Endothelial cell of umbilical vein (primary cell): ENCODE data around the gene AKAP6.
A peak's percentile ranks its signal among the peaks of the same experiment; 100 is the strongest.

Source experiments
- EZH2 ChIP-seq: IDR thresholded peaks from 2 replicates; pipeline ENCODE4 v1.6.1; 2012; ENCODE audit warnings: borderline replicate concordance, low read depth, mild to moderate bottlenecking, moderate library complexity, low read length, inconsistent platforms; ENCODE audit not compliant: severe bottlenecking
- FOS ChIP-seq: IDR thresholded peaks from 2 replicates; pipeline ENCODE4 v1.6.1; 2011; ENCODE audit warnings: mild to moderate bottlenecking, low read length, moderate library complexity, borderline replicate concordance; ENCODE audit not compliant: insufficient read depth
- GATA2 ChIP-seq: IDR thresholded peaks from 2 replicates; pipeline ENCODE4 v1.7.0; 2011; ENCODE audit warnings: low read depth, mild to moderate bottlenecking, moderate library complexity, mixed read lengths, low read length; ENCODE audit not compliant: insufficient read length, insufficient read depth
- MYC ChIP-seq: IDR thresholded peaks from one replicate; pipeline ENCODE4 v1.6.1; 2011; ENCODE audit warnings: mild to moderate bottlenecking, low read depth, low read length
- POLR2A ChIP-seq: IDR thresholded peaks from 2 replicates; pipeline ENCODE4 v1.6.1; 2012; ENCODE audit warnings: low read depth, mild to moderate bottlenecking, control low read depth, low read length
- POLR2AphosphoS5 ChIP-seq: IDR thresholded peaks from 2 replicates; pipeline ENCODE4 v1.6.1; 2012; ENCODE audit warnings: low read depth, mild to moderate bottlenecking, control low read depth, low read length, moderate library complexity; ENCODE audit not compliant: insufficient read depth
- TF ChIP-seq, protein P1 (sequence below), 2 donors: IDR thresholded peaks; 1 replicate in 1 of 2; 2 replicates in 1 of 2; pipeline ENCODE4 v1.5.1; 2011; ENCODE audit warnings: low read length in 2 of 2, mild to moderate bottlenecking in 2 of 2, moderate library complexity in 2 of 2, control low read depth in 1 of 2, inconsistent platforms in 1 of 2, low read depth in 1 of 2; ENCODE audit not compliant: insufficient read depth in 1 of 2; ENCODE audit errors: extremely low read depth in 1 of 2

DNA sequence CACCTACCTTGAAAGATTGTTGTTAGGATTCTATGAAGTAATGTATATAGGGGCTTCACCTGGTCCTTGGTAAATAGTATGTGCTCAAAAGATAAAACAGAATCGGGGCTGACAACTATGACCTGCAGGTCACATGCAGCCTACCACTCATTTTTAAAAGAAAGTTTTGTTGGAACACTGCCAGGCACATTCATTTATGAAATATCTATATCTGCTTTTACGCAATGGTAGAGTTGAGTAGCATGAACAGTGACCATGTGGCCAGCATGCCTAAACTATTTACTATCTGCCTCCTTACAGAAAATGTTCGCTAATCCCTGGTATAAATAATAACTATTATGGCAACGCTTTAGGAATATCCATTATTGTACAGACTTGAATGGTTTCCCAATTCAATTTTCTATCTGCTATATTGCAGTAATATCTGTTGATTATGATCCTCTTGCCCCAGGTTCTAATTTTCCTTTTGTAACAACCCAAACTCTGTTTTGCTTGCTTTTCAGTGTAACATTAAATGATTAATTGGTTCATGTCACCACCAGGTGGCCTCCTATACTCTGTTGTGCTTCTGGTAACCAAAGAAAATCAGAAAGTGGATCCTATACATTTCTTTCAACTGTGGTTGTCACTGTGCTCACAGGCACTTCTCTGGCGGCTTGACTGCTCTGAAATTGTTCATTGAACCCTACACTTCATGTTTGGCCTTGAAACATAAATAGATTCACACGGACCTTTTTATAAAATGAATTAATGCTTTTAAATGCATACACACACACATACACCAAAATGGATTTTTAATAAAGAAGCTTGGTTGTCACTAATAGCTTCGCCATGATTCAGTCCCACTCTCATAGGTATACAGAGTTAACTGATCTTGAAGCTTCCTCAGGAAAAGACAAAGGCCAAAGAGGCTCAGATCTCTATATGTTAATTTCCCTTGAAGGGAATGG is 381.9 kb downstream of the AKAP6 start:
- no peak for TF ChIP-seq MYC
- TF ChIP-seq, protein P1, sequence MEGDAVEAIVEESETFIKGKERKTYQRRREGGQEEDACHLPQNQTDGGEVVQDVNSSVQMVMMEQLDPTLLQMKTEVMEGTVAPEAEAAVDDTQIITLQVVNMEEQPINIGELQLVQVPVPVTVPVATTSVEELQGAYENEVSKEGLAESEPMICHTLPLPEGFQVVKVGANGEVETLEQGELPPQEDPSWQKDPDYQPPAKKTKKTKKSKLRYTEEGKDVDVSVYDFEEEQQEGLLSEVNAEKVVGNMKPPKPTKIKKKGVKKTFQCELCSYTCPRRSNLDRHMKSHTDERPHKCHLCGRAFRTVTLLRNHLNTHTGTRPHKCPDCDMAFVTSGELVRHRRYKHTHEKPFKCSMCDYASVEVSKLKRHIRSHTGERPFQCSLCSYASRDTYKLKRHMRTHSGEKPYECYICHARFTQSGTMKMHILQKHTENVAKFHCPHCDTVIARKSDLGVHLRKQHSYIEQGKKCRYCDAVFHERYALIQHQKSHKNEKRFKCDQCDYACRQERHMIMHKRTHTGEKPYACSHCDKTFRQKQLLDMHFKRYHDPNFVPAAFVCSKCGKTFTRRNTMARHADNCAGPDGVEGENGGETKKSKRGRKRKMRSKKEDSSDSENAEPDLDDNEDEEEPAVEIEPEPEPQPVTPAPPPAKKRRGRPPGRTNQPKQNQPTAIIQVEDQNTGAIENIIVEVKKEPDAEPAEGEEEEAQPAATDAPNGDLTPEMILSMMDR (IDR thresholded peaks at IDR 0.05; ENCODE audit: extremely low read depth in 1 of 2, insufficient read depth in 1 of 2, low read depth in 1 of 2, low read length in 2 of 2), result peak; percentile 25 to 47
- no peak for TF ChIP-seq GATA2
- TF ChIP-seq EZH2, result no peak
- TF ChIP-seq POLR2A, result no peak
- no peak for TF ChIP-seq POLR2AphosphoS5
- no peak for TF ChIP-seq FOS
